Prostate gland (tissue), 2 donors: ENCODE data around the gene SEMA6B. TPM values are rescaled to one million over a fixed set of nuclear protein-coding genes. Genes with fewer than 3 reads are reported as not detected.

Experiments
- DNase-seq: peaks from one replicate; pipeline ENCODE4 v3.0.0-alpha.2; 2019; ENCODE audit warnings: low spot score
- H3K27ac ChIP-seq, 2 donors: fragments of 200-600 bp; sonication (generic); 2 replicates each; pipeline ENCODE4 v1.5.1; 2017 to 2019
- H3K27me3 ChIP-seq: fragments of 200-600 bp; sonication (generic); replicated peaks from 2 replicates; pipeline ENCODE4 v1.5.1; 2019; ENCODE audit not compliant: insufficient read depth
- H3K36me3 ChIP-seq, 2 donors: fragments of 200-600 bp; sonication (generic); 1 replicate in 1 of 2; 2 replicates in 1 of 2; pipeline versions ENCODE4 v1.5.1 to v1.8.1; 2017 to 2019
- H3K4me1 ChIP-seq: fragments of 200-600 bp; sonication (generic); replicated peaks from 2 replicates; pipeline ENCODE4 v1.5.1; 2019
- H3K4me3 ChIP-seq, 2 donors: fragments of 200-600 bp; sonication (generic); 2 replicates each; pipeline ENCODE4 v1.5.1; 2017 to 2019
- H3K9me3 ChIP-seq: fragments of 200-600 bp; sonication (generic); 2 replicates; pipeline ENCODE4 v1.5.1; 2017
- POLR2A ChIP-seq: fragments of 450-650 bp; IDR thresholded peaks from one replicate; pipeline ENCODE4 v1.6.1; 2016; ENCODE audit warnings: antibody characterized with exemption, mild to moderate bottlenecking
- POLR2AphosphoS5 ChIP-seq: sonication (generic); formaldehyde crosslinking; IDR thresholded peaks from one replicate; pipeline ENCODE4 v1.6.1; 2017; ENCODE audit warnings: antibody characterized with exemption
- WGBS: methylation state at CpG from one replicate; pipeline ENCODE4 v1.1.5; 2018; 5-methylcytosine and 5-hydroxymethylcytosine counted together
- intact Hi-C: fragments of 100-400 bp; cut with DNase I; formaldehyde crosslinking; loops from one replicate; pipeline ENCODE4 v1.14.2; 2022
- total RNA-seq, 2 donors: library from RNA; depleted of rRNA; stranded (reverse); fragments of >200 nt; gene quantifications; one replicate each; pipeline ENCODE4 v1.1.0, GENCODE V29; 2016
- TF ChIP-seq, protein P1 (sequence below), 4 experiments: fragments of 200-600 bp in 2 of 4; fragments of 450-650 bp in 2 of 4; sonication (generic) in 2 of 4; IDR thresholded peaks; 1 replicate in 3 of 4; 2 replicates in 1 of 4; pipeline ENCODE4 v1.5.1; 2016 to 2019; ENCODE audit warnings: antibody characterized with exemption in 4 of 4, mild to moderate bottlenecking in 2 of 4, moderate library complexity in 2 of 4

Gene SEMA6B
- total RNA-seq, 2 donors from 2014 or later = 4.3 to 7.8 TPM

DNA sequence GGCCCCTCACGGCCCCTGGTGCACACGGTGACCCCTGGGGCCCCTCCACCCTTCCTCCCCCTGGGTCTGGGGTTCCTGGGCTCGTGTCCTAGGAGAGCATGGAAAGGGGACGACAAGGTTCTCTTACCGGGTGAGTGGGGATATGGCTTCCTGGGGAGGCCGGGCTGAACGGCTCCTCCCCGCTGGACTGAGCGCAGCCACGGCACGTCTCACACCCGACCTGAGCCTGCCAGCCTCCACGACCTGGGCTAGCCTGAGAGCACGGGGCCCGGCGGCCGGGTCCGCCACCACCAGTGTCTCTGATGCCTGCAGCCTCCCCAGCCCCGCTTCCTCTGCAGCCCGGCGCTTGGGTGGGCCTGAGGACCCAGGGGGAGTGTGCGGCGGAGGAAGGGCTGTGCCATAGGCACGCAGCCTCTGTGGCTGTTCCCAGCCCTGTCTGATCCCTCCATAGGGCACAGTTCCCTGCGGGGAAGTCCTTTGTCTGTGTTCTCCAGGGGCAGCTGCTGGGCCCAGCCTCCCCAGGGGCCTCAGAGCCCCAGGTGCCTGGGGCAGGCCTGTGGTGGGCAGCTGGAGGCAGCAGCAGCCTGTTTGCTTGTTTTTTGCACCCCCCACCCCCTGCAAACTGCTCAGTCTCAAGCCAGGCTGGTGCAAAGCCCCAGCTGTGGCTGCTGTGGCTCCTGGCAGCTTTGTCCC lies 56.2 kb downstream of the SEMA6B start:
- Histone ChIP-seq H3K4me1 (no peaks in the 10 kb centered on the region), H3K27ac (no peak overlapping the region), H3K4me3 (no peak overlapping the region), H3K36me3 (no peaks in the 10 kb centered on the region), H3K27me3 (no peaks in the 10 kb centered on the region), H3K9me3 (no peaks in the 10 kb centered on the region)
- WGBS = 87% methylated on average over 25 of the region's 25 CpGs
- TF ChIP-seq, protein P1, sequence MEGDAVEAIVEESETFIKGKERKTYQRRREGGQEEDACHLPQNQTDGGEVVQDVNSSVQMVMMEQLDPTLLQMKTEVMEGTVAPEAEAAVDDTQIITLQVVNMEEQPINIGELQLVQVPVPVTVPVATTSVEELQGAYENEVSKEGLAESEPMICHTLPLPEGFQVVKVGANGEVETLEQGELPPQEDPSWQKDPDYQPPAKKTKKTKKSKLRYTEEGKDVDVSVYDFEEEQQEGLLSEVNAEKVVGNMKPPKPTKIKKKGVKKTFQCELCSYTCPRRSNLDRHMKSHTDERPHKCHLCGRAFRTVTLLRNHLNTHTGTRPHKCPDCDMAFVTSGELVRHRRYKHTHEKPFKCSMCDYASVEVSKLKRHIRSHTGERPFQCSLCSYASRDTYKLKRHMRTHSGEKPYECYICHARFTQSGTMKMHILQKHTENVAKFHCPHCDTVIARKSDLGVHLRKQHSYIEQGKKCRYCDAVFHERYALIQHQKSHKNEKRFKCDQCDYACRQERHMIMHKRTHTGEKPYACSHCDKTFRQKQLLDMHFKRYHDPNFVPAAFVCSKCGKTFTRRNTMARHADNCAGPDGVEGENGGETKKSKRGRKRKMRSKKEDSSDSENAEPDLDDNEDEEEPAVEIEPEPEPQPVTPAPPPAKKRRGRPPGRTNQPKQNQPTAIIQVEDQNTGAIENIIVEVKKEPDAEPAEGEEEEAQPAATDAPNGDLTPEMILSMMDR (IDR thresholded peaks at IDR 0.05) = no peak
- TF ChIP-seq POLR2AphosphoS5 (no peak), POLR2A (no peak)
- intact Hi-C loops = no loop called here
- DNase-seq = no peak

DNA sequence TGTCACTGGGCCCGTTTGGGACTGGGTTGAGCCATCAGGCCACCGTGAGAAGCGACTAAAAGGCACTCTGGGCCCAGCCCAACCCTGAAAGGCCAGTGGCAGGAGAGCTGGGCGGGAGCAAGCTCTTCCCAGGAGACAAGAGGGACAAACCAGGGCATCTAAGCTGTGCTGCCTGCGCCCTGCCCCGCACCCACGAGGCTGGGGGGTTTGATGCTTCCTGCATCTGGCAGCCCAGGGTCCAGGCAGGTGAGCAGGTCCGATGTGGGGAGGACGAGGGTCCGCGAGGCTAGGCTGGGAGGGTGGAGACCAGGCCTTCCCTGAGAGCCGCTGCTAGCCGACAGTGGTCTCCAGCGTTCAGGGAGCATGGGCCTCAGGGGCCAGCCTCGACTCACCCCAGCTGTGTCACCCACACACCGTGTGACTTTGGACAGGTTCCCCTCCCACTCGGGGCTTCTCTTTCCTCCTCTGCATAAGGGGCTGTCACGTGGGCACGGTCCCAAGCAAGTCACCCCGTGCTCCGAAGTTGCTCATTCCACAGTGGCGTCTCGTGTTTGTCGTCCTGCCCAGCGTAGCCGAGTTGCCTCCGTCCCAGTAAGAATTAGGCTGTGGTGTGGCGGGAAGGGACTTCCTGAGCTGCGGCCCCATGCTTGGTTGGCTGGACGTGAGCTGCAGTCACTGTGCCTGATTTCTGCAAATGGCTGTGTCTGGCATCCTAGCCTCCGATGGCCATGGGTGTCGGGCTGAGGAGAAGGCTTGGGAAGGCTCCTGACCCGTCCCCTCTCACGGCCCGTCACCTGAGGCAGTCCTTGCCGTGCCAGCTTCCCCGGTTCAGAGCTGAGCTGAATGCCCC lies 57.0 kb downstream of the SEMA6B start:
- H3K36me3 ChIP-seq = peaks cover 3% of the 10 kb centered on the region in 2 donors
- TF ChIP-seq POLR2A (no peak), POLR2AphosphoS5 (no peak)
- TF ChIP-seq, protein P1 (IDR thresholded peaks at IDR 0.05) = no peak
- H3K9me3 ChIP-seq = no peaks in the 10 kb centered on the region
- 80% methylated on average over 37 of the region's 37 CpGs for WGBS
- intact Hi-C loops = no loop called here
- no peaks in the 10 kb centered on the region for H3K27me3 ChIP-seq
- DNase-seq = no peak
- no peak overlapping the region for H3K4me3 ChIP-seq
- no peaks in the 10 kb centered on the region for H3K4me1 ChIP-seq
- no peak overlapping the region for H3K27ac ChIP-seq

DNA sequence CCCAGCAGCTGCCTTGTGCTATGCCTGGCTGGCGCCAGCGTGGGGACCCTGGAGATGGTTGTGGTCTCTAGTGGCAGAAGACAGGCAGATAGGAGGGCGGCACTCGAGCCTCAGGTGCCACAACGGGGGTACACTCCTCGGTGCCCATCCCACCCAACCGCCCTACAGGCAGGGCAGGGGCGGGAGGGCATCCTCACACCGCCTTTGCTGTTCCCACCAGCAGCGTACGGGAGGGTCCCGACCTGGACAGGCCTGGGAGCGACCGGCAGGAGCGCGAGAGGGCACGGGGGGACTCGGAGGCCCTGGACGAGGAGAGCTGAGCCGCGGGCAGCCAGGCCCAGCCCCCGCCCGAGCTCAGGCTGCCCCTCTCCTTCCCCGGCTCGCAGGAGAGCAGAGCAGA lies 57.8 kb downstream of the SEMA6B start:
- no peak for TF ChIP-seq POLR2A
- TF ChIP-seq, protein P1 (IDR thresholded peaks at IDR 0.05) = no peak
- TF ChIP-seq POLR2AphosphoS5 = no peak
- no peak for DNase-seq
- no peaks in the 10 kb centered on the region for H3K27me3 ChIP-seq
- WGBS = 90% methylated on average over 25 of the region's 25 CpGs
- intact Hi-C loops = no loop called here
- no peaks in the 10 kb centered on the region for H3K9me3 ChIP-seq
- H3K27ac ChIP-seq = no peak overlapping the region
- H3K4me1 ChIP-seq = no peaks in the 10 kb centered on the region
- no peak overlapping the region for H3K4me3 ChIP-seq
- peaks cover 3 to 9% of the 10 kb centered on the region in 2 donors for H3K36me3 ChIP-seq

DNA sequence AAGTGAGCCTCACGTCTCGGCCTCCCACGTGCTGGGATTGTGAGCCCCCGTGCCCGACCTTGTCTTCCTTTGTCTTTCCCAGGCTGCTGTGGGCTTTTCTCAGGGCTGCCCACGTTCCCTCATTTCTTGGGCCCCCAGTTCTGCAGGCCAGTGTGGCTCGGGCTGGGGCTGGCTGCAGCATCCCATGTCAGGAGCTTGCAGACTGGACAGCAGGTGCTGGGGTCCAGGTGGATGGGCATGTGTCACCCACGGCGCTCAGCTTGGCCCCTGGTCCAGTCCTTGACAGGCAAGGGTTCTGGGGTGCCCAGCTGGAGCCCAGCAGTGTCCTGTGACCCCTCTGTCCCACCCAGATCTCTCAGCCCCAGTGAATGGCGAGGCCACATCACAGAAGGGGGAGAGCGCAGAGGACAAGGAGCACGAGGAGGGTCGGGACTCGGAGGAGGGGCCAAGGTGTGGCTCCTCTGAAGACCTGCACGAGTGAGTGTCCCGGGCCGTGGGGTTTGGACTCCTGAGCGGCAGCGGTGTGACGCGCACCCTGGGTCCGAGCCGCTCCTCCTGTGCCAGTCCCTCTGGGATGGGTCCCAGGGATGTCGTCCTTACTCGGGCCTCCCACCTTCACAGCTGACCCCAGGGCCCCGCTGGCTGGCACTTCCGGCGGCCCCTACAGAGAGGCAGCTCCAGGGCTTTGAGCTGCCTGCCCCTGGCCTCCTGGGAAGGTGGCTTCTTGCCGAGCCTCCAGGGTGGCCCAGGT lies 58.5 kb downstream of the SEMA6B start:
- TF ChIP-seq, protein P1 (IDR thresholded peaks at IDR 0.05) = no peak
- no peak for TF ChIP-seq POLR2A
- no peak for TF ChIP-seq POLR2AphosphoS5
- no peak for DNase-seq
- no peaks in the 10 kb centered on the region for H3K4me1 ChIP-seq
- no peaks in the 10 kb centered on the region for H3K27me3 ChIP-seq
- H3K36me3 ChIP-seq = peaks cover 3 to 16% of the 10 kb centered on the region in 2 donors
- H3K9me3 ChIP-seq = no peaks in the 10 kb centered on the region
- no peak overlapping the region for H3K4me3 ChIP-seq
- H3K27ac ChIP-seq = no peak overlapping the region
- 90% methylated on average over 28 of the region's 29 CpGs for WGBS
- intact Hi-C loops = no loop called here
